Activated CD4-positive, alpha-beta T cell treated with anti-CD3 and anti-CD28 coated beads for 48 hours (primary cell): ENCODE measurements around the gene NR2E1.

Experiments used
- DNase-seq: peaks from one replicate; pipeline ENCODE4 v3.0.0-alpha.2; 2020

Gene NR2E1

DNA sequence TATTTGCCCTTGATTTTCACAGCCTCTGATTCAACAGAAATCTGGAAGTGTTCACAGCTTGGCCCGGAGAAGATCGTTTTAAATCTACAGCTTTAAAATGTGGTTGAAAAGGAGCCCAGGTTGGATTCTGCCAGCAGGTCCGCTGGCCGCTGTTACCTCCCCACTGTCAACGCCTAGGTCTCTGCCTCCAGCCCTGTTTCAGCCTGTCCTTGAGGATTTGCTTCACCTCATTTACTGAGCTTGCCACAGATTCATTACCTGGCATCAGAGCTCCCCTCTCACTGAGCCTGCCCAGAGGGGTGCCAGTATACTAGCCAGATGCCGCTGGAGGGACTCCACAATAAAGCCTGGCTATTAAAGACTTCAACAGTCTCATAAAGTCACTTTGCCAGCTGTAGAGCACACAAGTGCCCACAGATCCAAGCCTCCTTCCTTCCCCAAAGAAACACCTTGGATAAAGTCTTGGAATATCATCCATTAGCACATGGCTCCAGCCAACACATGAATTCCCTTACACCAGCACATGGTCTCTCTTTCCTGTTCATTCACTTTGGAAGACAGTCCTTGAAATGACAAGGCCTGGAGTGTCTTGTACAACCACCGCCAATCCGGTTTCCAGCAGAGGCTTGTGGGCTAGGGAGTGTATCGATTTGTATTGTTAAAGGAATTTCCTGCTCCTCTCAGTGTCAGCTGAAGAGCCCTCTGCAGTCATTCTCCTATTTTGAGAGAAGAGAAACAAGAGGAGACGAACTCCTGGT is 9.5 kb upstream of the NR2E1 start:
- DNase-seq, result no peak

DNA sequence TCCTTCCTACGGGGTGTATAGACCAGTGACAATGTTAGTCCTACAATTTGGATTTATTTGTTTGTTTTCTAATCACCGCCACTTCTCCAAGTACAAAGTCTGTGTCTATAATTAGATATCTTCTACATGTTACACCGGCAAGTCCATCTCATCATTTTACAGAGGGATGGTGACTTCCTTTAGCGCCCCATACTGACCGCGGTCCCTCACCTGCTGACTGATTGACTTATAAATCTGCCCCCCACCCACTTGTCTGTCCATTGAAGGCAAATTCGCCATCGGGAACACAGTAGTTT is 8.9 kb upstream of the NR2E1 start:
- no peak for DNase-seq

DNA sequence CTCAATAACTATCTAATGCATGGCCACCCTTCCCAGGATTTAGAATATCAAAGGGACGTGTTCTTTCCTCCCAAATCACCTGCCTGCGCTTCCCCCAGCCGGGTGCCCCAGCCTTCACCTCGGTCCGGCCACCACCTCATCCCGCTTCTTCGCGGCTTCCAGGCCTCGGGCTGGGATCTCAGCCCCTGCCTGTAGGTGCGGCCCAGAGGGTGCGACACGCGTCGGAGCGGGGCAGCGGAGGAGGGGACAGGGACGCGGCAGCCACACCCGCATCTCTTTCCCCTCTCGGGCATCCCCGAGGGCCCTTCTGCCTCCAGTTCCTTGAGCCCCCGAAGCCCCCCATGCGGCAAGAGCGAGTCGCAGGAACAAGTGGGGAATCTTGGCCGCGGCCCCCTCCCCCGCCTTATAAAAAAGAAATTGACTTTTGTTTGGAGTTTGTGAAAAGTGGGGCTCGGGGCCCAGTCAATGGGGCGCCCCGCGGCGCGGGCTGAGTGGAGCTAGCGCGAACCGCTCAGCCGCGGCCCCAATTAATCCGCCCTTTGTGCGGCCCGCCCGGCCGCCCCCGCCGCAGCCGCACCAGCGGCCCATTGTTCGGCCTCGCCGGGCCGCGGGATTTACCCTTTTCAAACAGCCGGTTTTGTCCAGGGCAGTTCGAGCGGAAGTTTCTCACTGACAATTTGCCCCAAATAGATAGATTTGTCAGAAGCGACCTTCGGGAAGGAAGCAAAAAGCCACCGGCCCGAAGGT is 8.4 kb upstream of the NR2E1 start:
- no peak for DNase-seq

- no peak for DNase-seq
These were observed 7.8 kb upstream of the NR2E1 start for GRCh38 chr6:108157981-108158525.

- DNase-seq, result no peak
These were observed 5.8 kb upstream of the NR2E1 start for GRCh38 chr6:108159981-108160380.

DNA sequence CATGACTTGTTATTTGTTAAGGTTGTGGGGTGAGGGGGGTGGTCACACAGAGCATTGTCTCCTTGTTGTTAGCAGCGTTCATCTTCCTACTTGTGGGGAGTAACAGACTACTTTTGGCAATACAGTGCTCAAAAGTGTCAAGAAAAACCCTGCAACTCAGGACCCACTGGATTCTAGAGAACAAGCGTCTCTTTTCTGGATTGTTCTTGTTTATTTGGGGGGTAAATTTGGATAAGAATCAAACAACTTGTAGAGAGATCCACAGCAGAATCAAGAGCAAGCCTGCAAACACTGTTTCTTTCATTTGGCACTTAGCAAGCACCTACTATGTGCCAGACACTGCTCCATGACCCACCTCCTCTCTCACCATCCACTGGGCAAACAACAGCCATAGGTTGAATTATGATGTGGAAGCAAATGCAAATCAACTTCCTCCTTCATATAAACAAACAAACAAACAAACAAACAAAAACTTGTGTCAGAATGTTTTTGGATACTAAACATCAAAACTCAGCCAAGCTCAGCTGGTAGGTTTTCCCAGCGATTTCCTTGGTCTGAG is 4.0 kb upstream of the NR2E1 start:
- DNase-seq, result no peak

GRCh38 chr6:108163267-108163643 is 2.6 kb upstream of the NR2E1 start:
- no peak for DNase-seq

GRCh38 chr6:108163644-108164542 is 1.9 kb upstream of the NR2E1 start:
- DNase-seq, result no peak

DNA sequence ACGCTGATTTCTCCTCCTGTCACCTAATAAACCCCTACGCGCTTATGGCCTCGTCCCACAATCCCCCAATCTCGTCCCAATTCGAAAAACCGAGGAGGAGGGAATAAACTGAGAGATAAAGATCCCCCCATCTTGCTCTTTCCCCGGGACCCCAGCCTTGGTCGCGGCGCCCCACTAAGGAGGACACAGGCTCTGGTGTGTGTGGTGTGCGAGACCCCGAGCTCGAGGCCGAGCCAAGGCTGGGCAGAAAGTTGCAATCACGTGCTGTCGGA is 1.3 kb upstream of the NR2E1 start:
- no peak for DNase-seq

GRCh38 chr6:108164815-108165706 is 761 bp upstream of the NR2E1 start:
- no peak for DNase-seq

GRCh38 chr6:108166664-108167448 is 1.0 kb downstream of the NR2E1 start:
- no peak for DNase-seq

GRCh38 chr6:108167449-108168089 is 1.7 kb downstream of the NR2E1 start:
- no peak for DNase-seq

DNA sequence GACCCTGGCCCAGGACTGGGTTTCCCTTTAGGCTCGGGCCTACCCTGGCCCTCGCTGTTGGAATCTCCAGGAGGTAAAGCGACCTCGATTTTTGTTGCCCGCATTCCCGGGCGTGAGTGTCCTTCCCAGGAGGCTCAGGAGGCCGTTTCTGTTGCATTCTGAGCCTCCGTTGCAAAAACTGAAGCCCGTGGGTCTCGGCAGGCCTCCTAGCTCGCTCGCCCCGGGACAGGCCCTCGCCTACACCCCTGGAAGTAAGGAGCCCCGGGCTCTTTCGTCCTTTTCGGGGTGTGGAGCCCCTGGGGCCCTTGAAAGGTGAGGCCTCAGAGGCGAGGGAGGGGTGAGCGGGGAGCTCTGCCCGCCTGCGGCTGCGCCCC is 2.3 kb downstream of the NR2E1 start:
- no peak for DNase-seq

DNA sequence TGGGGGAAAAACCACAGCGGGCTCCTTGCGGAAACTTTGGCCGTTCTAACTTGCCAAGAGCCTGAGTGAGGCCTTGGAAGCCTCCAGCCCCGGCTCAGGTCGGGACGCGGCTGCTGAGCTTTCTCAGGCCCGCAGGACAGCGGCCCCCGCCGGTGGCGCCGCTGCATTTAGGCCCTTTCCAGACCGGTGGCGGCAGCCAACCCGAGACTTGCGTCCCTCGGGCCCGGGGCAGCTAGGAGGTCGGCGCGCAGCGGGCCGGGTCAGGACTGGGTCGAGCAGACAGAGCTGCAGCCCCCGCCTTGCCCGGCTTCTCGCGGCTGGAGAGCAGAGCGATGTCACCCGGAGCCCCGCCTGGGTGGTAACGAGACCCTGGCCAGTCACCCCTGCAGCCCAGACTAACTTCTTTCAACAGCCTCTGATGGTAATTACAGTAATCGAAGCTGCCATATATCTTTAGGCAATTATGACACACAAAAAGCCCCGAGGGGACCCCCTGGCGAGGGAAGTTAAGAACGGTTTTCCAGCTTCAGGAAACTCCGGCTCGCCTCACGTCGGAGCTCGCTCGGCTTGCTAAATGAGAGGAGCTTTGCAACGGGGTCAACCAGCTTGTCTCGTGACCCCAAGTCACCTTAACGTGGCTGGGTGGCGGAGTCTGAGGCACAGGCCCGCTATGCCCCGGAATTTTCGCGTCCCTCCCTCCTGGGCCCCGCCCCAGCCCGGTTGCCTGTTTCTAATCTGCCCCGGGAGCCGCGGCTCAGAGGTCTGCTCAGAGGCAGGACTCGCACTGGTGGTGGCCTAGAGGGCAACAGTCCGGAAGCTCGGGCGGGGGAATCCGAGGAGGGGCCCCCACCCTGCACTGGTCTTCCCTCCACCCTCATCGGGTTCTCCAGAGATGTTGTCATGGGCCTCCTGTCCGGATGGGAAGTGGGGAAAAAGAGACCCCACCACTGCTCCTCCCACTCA is 3.0 kb downstream of the NR2E1 start:
- no peak for DNase-seq

GRCh38 chr6:108169464-108170331 is 3.9 kb downstream of the NR2E1 start:
- no peak for DNase-seq

DNA sequence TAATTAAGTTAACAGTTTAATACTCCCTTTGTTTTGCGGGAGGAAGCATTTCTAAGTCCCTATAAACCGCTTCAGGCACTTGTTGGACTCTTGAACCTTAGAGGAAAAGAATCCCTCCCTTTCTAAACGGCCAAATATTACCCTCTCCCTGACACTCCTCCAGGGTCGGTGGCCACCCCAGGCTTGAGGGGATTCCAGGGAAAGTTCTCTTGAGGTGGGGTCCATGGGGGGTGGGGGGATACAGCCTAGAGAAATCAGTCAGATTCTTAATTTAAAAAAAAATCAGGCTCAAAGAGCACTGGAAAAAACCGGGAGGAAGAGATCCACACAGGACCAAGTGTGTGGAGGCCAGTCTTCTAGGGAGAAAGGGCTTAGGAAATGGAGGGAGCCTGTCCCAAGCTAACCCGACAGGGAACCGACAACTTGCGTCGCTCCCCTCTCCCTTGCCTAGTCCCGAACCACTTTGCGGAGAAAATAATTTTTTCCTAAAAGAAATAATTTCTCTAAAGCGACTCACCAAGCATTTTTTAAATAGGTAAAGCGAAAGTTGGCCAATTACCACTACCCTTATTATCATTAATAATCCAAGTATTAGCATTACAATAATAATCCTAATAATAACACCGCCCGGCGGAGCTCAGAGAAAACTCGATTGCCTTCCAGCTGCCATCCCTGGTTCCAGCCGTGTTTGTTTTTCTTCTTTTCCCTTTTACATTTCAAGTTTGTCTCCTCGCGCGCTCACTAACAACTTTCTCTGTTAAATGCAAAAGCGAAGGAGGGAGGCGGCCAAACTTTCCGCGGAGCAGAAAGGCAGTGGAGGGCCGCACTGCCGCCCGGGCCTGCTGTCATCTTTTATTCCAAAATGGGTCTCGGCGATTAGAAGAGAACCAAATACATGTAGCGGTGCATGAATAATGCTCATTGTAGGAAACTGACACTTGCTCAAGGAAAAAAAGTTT is 4.8 kb downstream of the NR2E1 start:
- no peak for DNase-seq

- DNase-seq, result no peak
These were observed 5.6 kb downstream of the NR2E1 start for GRCh38 chr6:108171291-108171917.
